OCI-LY7 (cell line): ENCODE measurements around the gene BCAR1. TPM values are rescaled to one million over a fixed set of nuclear protein-coding genes. Genes with fewer than 3 reads are reported as not detected.

Source experiments
- BruUV-seq: library from RNA; stranded (reverse); fragments of 400-500 nt; replicated peaks from 2 replicates; lab custom pipeline; 2021; lab: Mats Ljungman, UMichigan
- CTCF ChIA-PET: fragments of 300-600 bp; sonication (Branson Sonifier 250); formaldehyde crosslinking; loops from one replicate; lab custom pipeline; 2022; ENCODE audit warnings: antibody characterized with exemption; ENCODE audit not compliant: unreplicated experiment; lab: Charles Lee
- POLR2A ChIA-PET: fragments of 300-600 bp; sonication (Branson Sonifier 250); formaldehyde crosslinking; loops from one replicate; lab custom pipeline; 2022; ENCODE audit warnings: antibody characterized with exemption; lab: Charles Lee
- DNase-seq: peaks from one replicate; pipeline ENCODE4 v3.0.0-alpha.2; 2015; ENCODE audit warnings: low spot score
- H2AFZ ChIP-seq: fragments of 200-600 bp; sonication (generic), shearing (Covaris generic); 2 replicates; pipeline ENCODE4 v1.6.1; 2014; ENCODE audit warnings: mild to moderate bottlenecking, antibody characterized with exemption, low read length, moderate library complexity
- H3K27ac ChIP-seq: fragments of 200-600 bp; sonication (generic); 2 replicates; pipeline ENCODE4 v1.5.1; 2014; ENCODE audit warnings: mixed run types, low read depth, mild to moderate bottlenecking, moderate library complexity, low read length, inconsistent platforms; ENCODE audit not compliant: poor library complexity, severe bottlenecking
- H3K36me3 ChIP-seq: fragments of 200-600 bp; sonication (generic); 2 replicates; pipeline ENCODE4 v1.6.1; 2014; ENCODE audit warnings: mild to moderate bottlenecking, antibody characterized with exemption, low read length, moderate library complexity, mixed read lengths; ENCODE audit not compliant: insufficient read depth
- H3K4me1 ChIP-seq: fragments of 200-600 bp; sonication (generic); 2 replicates; pipeline ENCODE4 v1.5.1; 2014; ENCODE audit warnings: mild to moderate bottlenecking, low read length; ENCODE audit not compliant: insufficient read depth, poor library complexity, severe bottlenecking
- H3K4me2 ChIP-seq: fragments of 200-600 bp; sonication (generic); 2 replicates; pipeline ENCODE4 v1.6.1; 2014; ENCODE audit warnings: mild to moderate bottlenecking, low read length
- H3K4me3 ChIP-seq: fragments of 200-600 bp; sonication (generic); 2 replicates; pipeline ENCODE4 v1.5.1; 2014; ENCODE audit warnings: mild to moderate bottlenecking, low read depth, low read length; ENCODE audit not compliant: poor library complexity, severe bottlenecking
- H3K79me2 ChIP-seq: fragments of 200-600 bp; sonication (generic); 2 replicates; pipeline ENCODE4 v1.6.1; 2016; ENCODE audit warnings: low read depth, mild to moderate bottlenecking, low read length, moderate library complexity, mixed read lengths; ENCODE audit not compliant: insufficient read depth
- H3K9me2 ChIP-seq: fragments of 200-600 bp; sonication (generic); 2 replicates; pipeline ENCODE4 v1.6.1; 2016; ENCODE audit warnings: mild to moderate bottlenecking, low read length, mixed read lengths; ENCODE audit not compliant: insufficient read depth
- H3K9me3 ChIP-seq: fragments of 200-600 bp; sonication (generic); 2 replicates; pipeline ENCODE4 v1.6.1; 2014; ENCODE audit warnings: mild to moderate bottlenecking, mixed run types, low read length, mixed read lengths
- H4K20me1 ChIP-seq: fragments of 200-600 bp; sonication (generic); 2 replicates; pipeline ENCODE4 v1.6.1; 2014; ENCODE audit warnings: mild to moderate bottlenecking, antibody characterized with exemption, low read length, moderate library complexity, mixed read lengths; ENCODE audit not compliant: insufficient read depth
- CTCF ChIP-seq: fragments of 200-600 bp; sonication (generic); conservative IDR thresholded peaks from 2 replicates; pipeline ENCODE4 v1.5.1; 2014; ENCODE audit warnings: mild to moderate bottlenecking, antibody characterized with exemption, low read length, moderate library complexity, mixed read lengths
- EZH2phosphoT487 ChIP-seq: fragments of 200-600 bp; sonication (generic); IDR thresholded peaks from 2 replicates; pipeline ENCODE4 v1.6.1; 2018; ENCODE audit warnings: low read depth, borderline replicate concordance, mild to moderate bottlenecking, mixed run types, antibody characterized with exemption, low read length, moderate library complexity, mixed read lengths
- intact Hi-C: fragments of 100-400 bp; cut with micrococcal nuclease; formaldehyde crosslinking; loops from one replicate; pipeline ENCODE4 v1.10.0; 2022; ENCODE audit not compliant: unreplicated experiment
- total RNA-seq, 2 experiments: library from RNA; depleted of rRNA in 1 of 2; stranded (reverse); fragments of >200 nt in 1 of 2; shearing (Covaris generic) in 1 of 2; gene quantifications; 2 replicates each; pipeline ENCODE4 v1.2.3, GENCODE V29; 2014 to 2022

The BCAR1 gene
- total RNA-seq, 2 experiments from 2014 or later: 10.0 to 15.1 TPM

DNA sequence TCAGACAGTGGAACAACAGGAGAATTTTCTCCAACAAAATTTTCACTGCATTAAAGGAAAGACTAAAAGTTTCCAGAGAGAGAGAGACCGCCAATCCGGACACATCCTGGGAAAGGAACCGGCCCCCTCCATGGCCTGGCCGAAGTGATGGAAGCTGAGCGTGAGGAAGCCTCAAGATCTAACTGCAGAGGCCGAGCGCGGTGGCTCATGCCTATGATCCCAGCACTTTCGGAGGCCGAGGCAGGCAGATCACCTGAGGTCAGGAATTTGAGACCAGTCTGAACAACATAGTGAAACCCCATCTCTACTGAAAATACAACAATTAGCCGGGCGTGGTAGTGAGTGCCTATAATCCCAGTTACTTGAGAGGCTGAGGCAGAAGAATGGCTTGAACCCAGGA, 48.3 kb downstream of the BCAR1 start:
- no peak overlapping the region for H2AFZ ChIP-seq
- H3K36me3 ChIP-seq: no peaks in the 10 kb centered on the region
- no peaks in the 10 kb centered on the region for H4K20me1 ChIP-seq
- POLR2A ChIA-PET: interaction anchor here (0.6 to 1.0 kb wide), 2 partner anchors 17 to 183 kb away, joined by 3 read pairs; no protein-coding TSS in a partner anchor
- no peak overlapping the region for H3K4me2 ChIP-seq
- CTCF ChIA-PET: no interaction called here
- H3K4me3 ChIP-seq: no peak overlapping the region
- no peak overlapping the region for H3K27ac ChIP-seq
- no peak for DNase-seq
- H3K79me2 ChIP-seq: no peaks in the 10 kb centered on the region
- no peaks in the 10 kb centered on the region for H3K9me3 ChIP-seq
- intact Hi-C loops: loop anchor here (2.0 kb wide), 1 partner anchor 16 kb away; the partner anchor contains the start of gene CTRB1
- BruUV-seq: no TSS peak
- H3K4me1 ChIP-seq: peaks cover 10% of the 10 kb centered on the region
- TF ChIP-seq CTCF: no peak
- no peak for TF ChIP-seq EZH2phosphoT487
- no peaks in the 10 kb centered on the region for H3K9me2 ChIP-seq

GRCh38 chr16:75202069-75202590, 49.3 kb downstream of the BCAR1 start:
- H3K4me3 ChIP-seq: no peak overlapping the region
- no peak for TF ChIP-seq EZH2phosphoT487
- TF ChIP-seq CTCF: no peak
- POLR2A ChIA-PET: interaction anchor here (0.7 to 1.2 kb wide), 3 partner anchors 187 to 572 kb away, joined by 3 to 4 read pairs (median 3); no protein-coding TSS in a partner anchor
- CTCF ChIA-PET: no interaction called here
- BruUV-seq: no TSS peak
- no peak overlapping the region for H3K27ac ChIP-seq
- DNase-seq: no peak
- H3K36me3 ChIP-seq: no peaks in the 10 kb centered on the region
- no peaks in the 10 kb centered on the region for H3K9me3 ChIP-seq
- H3K4me1 ChIP-seq: peaks cover 10% of the 10 kb centered on the region
- intact Hi-C loops: loop anchor here (2.0 kb wide), 1 partner anchor 17 kb away; the partner anchor contains the start of gene CTRB1
- no peaks in the 10 kb centered on the region for H3K79me2 ChIP-seq
- H2AFZ ChIP-seq: no peak overlapping the region
- H3K4me2 ChIP-seq: no peak overlapping the region
- no peaks in the 10 kb centered on the region for H4K20me1 ChIP-seq
- H3K9me2 ChIP-seq: no peaks in the 10 kb centered on the region

GRCh38 chr16:75198135-75198600, 53.3 kb downstream of the BCAR1 start:
- Histone ChIP-seq H3K4me2 (no peak overlapping the region), H4K20me1 (no peaks in the 10 kb centered on the region), H3K27ac (no peak overlapping the region), H3K36me3 (no peaks in the 10 kb centered on the region), H3K4me1 (peaks cover 10% of the 10 kb centered on the region), H3K79me2 (no peaks in the 10 kb centered on the region), H3K4me3 (no peak overlapping the region), H3K9me3 (no peaks in the 10 kb centered on the region), H2AFZ (no peak overlapping the region), H3K9me2 (no peaks in the 10 kb centered on the region)
- intact Hi-C loops: loop anchor here (5.0 kb wide), 1 partner anchor 34 kb away; no protein-coding TSS in a partner anchor
- BruUV-seq: no TSS peak
- CTCF ChIA-PET: interaction anchor here (0.6 kb wide), 1 partner anchor 87 kb away, joined by 3 read pairs; no protein-coding TSS in a partner anchor
- no peak for DNase-seq
- TF ChIP-seq EZH2phosphoT487 (no peak), CTCF (no peak)
- POLR2A ChIA-PET: interaction anchor here (0.6 to 0.7 kb wide), 2 partner anchors 47 to 145 kb away, joined by 3 to 4 read pairs; no protein-coding TSS in a partner anchor
